LNCaP clone FGC (cell line): ENCODE measurements around the gene SLC2A4RG.
"Not testable (repeated sequence)": the region's sequence is repeated elsewhere in the genome, so short reads cannot be mapped to it uniquely, and the experiment has no call there.

ENCODE experiments used
- DNase-seq: peaks from one replicate; pipeline ENCODE4 v3.0.0-alpha.2; 2011; ENCODE audit warnings: low read depth
- H3K4me3 ChIP-seq: 2 replicates; pipeline ENCODE4 v1.5.1; 2011; ENCODE audit warnings: mild to moderate bottlenecking, low read depth, low read length, control low read depth
- TF ChIP-seq, protein P1 (sequence below): IDR thresholded peaks from 2 replicates; pipeline ENCODE4 v1.5.1; 2012; ENCODE audit warnings: mild to moderate bottlenecking; ENCODE audit not compliant: control insufficient read depth, insufficient read depth; ENCODE audit errors: extremely low read depth

SLC2A4RG gene

GRCh38 chr20:63771046-63771707 lies 31.6 kb downstream of the SLC2A4RG start:
- H3K4me3 ChIP-seq, result no peak overlapping the region
- no peak for DNase-seq
- TF ChIP-seq, protein P1, sequence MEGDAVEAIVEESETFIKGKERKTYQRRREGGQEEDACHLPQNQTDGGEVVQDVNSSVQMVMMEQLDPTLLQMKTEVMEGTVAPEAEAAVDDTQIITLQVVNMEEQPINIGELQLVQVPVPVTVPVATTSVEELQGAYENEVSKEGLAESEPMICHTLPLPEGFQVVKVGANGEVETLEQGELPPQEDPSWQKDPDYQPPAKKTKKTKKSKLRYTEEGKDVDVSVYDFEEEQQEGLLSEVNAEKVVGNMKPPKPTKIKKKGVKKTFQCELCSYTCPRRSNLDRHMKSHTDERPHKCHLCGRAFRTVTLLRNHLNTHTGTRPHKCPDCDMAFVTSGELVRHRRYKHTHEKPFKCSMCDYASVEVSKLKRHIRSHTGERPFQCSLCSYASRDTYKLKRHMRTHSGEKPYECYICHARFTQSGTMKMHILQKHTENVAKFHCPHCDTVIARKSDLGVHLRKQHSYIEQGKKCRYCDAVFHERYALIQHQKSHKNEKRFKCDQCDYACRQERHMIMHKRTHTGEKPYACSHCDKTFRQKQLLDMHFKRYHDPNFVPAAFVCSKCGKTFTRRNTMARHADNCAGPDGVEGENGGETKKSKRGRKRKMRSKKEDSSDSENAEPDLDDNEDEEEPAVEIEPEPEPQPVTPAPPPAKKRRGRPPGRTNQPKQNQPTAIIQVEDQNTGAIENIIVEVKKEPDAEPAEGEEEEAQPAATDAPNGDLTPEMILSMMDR, result no peak

- TF ChIP-seq, protein P1, result no peak
- no peak overlapping the region for H3K4me3 ChIP-seq
- no peak for DNase-seq
These were observed 33.4 kb downstream of the SLC2A4RG start for GRCh38 chr20:63772781-63773518.

DNA sequence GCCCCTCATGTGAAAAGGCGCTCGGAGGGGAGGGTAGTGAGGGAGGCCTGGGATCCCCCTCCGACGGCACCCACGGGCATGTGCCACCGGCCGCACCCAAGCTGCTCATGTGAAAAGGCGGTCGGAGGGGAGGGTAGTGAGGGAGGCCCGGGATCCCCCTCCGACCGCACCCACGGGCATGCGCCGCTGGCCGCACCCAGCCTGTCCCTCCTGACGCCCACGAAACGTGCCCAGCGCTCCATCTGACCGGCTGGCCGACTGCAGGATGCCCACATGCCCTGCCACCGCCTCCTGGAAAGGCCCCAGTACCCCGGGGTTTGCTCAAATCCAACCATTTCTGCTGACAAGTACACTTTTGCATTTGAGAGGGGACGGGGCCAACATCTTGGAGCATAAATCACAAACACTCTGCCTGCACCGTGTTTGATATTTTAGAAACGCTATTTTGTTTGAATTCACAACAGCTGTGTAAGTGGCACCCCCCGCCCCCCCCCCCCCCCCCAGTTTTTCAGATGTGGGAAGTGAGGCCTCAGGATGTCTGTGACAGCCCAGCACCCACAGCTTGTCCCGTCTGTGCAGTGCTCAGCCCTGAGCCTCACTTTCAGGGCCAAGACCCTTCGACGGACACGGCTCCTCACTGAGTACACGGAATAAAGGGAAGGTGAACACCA lies 34.1 kb downstream of the SLC2A4RG start:
- TF ChIP-seq, protein P1, result no peak
- DNase-seq, result no peak
- no peak overlapping the region for H3K4me3 ChIP-seq

DNA sequence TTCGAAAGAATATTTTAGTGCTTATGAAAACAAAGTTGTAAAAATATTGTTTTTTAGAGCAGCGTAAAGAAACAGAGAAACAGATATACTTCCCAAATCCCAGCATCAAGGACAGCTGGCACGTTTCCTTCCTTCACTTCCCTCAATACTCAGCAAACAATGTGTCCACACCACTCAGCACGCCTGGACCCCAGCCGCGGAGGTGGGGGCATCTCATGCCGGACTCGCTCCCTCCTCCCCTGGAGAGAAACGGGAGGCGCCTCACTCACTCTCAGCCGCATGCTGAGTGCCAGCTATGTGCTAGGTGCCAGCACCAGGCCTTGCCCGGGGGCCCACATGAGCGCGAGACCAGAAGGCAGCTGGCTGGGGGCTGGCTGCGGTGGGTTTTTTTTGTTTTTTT lies 34.7 kb downstream of the SLC2A4RG start:
- TF ChIP-seq, protein P1, result no peak
- no peak for DNase-seq
- no peak overlapping the region for H3K4me3 ChIP-seq

GRCh38 chr20:63775096-63775978 lies 35.8 kb downstream of the SLC2A4RG start:
- TF ChIP-seq, protein P1, result peak; percentile 44
- no peak for DNase-seq
- H3K4me3 ChIP-seq, result no peak overlapping the region

DNA sequence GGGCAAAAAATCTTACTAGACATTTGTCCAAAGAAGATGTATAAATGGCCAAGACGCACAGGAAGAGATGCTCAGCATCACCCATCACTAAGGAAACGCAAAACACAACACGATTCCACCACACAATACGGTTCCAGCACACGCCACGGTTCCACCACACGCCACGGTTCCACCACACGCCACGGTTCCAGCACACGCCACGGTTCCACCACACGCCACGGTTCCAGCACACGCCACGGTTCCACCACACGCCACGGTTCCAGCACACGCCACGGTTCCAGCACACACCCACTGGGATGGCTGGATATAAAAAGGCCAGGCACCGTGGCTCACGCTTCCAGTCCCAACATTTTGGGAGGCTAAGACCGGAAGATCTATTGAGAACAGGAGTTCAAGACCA lies 37.3 kb downstream of the SLC2A4RG start:
- not testable (repeated sequence) for DNase-seq, H3K4me3 ChIP-seq
